Esophagus squamous epithelium (tissue), 4 donors: ENCODE measurements around the gene HSD11B2.

Experiments used
- CTCF ChIP-seq, 6 experiments: fragments of 450-650 bp in 4 of 6; fragments of 200-600 bp in 2 of 6; sonication (generic) in 2 of 6; IDR thresholded peaks; one replicate each; pipeline ENCODE4 v1.5.1; 2016 to 2019; ENCODE audit warnings: antibody characterized with exemption in 6 of 6, mild to moderate bottlenecking in 4 of 6, moderate library complexity in 4 of 6
- POLR2A ChIP-seq, 4 donors: fragments of 450-650 bp; IDR thresholded peaks; one replicate each; pipeline ENCODE4 v1.6.1; 2017; ENCODE audit warnings: antibody characterized with exemption in 4 of 4, mild to moderate bottlenecking in 4 of 4, moderate library complexity in 3 of 4

DNA sequence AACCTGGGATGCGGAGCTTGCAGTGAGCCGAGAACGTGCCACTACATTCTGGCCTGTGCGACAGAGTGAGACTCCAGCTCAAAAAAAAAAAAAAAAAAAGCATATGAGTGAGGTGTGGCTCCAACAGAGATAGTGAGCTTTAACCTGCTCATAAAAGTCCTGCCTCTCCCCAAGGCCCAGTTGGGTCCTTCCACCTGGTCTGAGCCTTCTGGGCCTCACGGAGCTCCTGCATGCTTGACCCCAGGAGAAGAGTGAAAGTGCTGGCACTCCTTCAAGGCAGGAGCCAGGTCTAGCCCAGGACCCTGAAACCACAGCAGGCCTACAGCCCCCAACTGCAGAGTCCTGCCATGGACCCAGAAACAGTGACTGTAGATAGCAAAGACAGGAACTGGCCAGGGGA lies 17.7 kb downstream of the HSD11B2 start:
- no peak for TF ChIP-seq CTCF (IDR thresholded peaks at IDR 0.05)
- no peak for TF ChIP-seq POLR2A (IDR thresholded peaks at IDR 0.05)
